Omental fat pad (tissue), 4 donors: ENCODE results near the gene CREB5. TPM values are rescaled to one million over a fixed set of nuclear protein-coding genes. Genes with fewer than 3 reads are reported as not detected.
A peak's percentile ranks its signal among the peaks of the same experiment; 100 is the strongest.

Experiments used
- ATAC-seq: fragments of 150-250 bp; one replicate; pipeline ENCODE4 v1.9.1; 2016; ENCODE audit warnings: mild to moderate bottlenecking, moderate library complexity; ENCODE audit not compliant: low FRiP score
- DNase-seq: peaks from one replicate; pipeline ENCODE4 v3.0.0-alpha.2; 2019; ENCODE audit warnings: low spot score
- CTCF ChIP-seq, 3 donors: fragments of 450-650 bp; IDR thresholded peaks; one replicate each; pipeline ENCODE4 v1.5.1; 2016 to 2017; ENCODE audit warnings: antibody characterized with exemption in 3 of 3, mild to moderate bottlenecking in 3 of 3, moderate library complexity in 2 of 3
- total RNA-seq, 4 donors: library from RNA; depleted of rRNA; stranded (reverse); fragments of >200 nt; gene quantifications; one replicate each; pipeline ENCODE4 v1.1.0, GENCODE V29; 2016

CREB5 gene
- total RNA-seq, 4 donors from 2014 or later = 27.9 to 87.0 (median 42.9) TPM

- DNase-seq = no peak
- ATAC-seq = no peak
- no peak for TF ChIP-seq CTCF (IDR thresholded peaks at IDR 0.05)
Measured at GRCh38 chr7:28623863-28624262, 211.5 kb downstream of the CREB5 start.

GRCh38 chr7:28625432-28625831 lies 213.1 kb downstream of the CREB5 start:
- ATAC-seq = no peak
- no peak for DNase-seq
- no peak for TF ChIP-seq CTCF (IDR thresholded peaks at IDR 0.05)

GRCh38 chr7:28626221-28626620 lies 213.9 kb downstream of the CREB5 start:
- ATAC-seq = no peak
- no peak for DNase-seq
- TF ChIP-seq CTCF (IDR thresholded peaks at IDR 0.05) = no peak

- DNase-seq = no peak
- no peak for TF ChIP-seq CTCF (IDR thresholded peaks at IDR 0.05)
- ATAC-seq = no peak
Measured at GRCh38 chr7:28626624-28627262, 214.4 kb downstream of the CREB5 start.

- no peak for TF ChIP-seq CTCF (IDR thresholded peaks at IDR 0.05)
- DNase-seq = no peak
- ATAC-seq = no peak
Measured at GRCh38 chr7:28627263-28627653, 214.9 kb downstream of the CREB5 start.

GRCh38 chr7:28627896-28628295 lies 215.6 kb downstream of the CREB5 start:
- DNase-seq (no peak), ATAC-seq (peak; percentile 35)
- TF ChIP-seq CTCF (IDR thresholded peaks at IDR 0.05) = no peak

- DNase-seq (no peak), ATAC-seq (peak; percentile 50)
- no peak for TF ChIP-seq CTCF (IDR thresholded peaks at IDR 0.05)
Measured at GRCh38 chr7:28629216-28629842, 217.0 kb downstream of the CREB5 start.
